DOHH2 (cell line): ENCODE data around the gene GPD2.

Experiments used
- CTCF ChIP-seq: fragments of 200-600 bp; sonication (generic); IDR thresholded peaks from one replicate; pipeline ENCODE4 v1.5.1; 2014; ENCODE audit warnings: antibody characterized with exemption, mild to moderate bottlenecking, low read depth, low read length; ENCODE audit not compliant: poor library complexity, severe bottlenecking
- EZH2phosphoT487 ChIP-seq: fragments of 200-600 bp; sonication (generic); IDR thresholded peaks from 2 replicates; pipeline ENCODE4 v1.6.1; 2017; ENCODE audit warnings: borderline replicate concordance, mild to moderate bottlenecking, antibody characterized with exemption, low read length, moderate library complexity, mixed read lengths

DNA sequence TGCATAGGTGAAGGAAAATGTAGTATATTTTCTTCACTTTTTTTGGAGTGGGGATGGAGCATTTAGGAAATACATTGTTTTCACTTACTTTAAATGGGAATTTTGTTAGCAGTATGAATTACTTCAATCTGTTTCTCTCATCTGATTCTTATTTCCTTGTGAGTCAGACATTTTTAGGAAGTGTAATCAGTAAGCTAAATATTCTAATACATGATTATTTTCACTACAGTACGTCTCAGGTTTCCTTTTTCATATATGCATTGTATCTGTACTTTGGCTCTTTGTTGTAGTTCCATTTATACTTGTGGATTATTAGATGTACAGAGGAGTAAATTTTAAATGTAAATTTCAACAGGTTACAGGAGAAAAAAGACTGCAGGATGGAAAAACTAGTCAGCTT lies 27.9 kb downstream of the GPD2 start:
- TF ChIP-seq CTCF (no peak), EZH2phosphoT487 (no peak)
